ENCODE data around the gene SUCLG2.

- TF ChIP-seq POLR2AphosphoS5 (IDR thresholded peaks at IDR 0.05; ENCODE audit: insufficient read depth in 1 of 2, low read depth in 1 of 2) (no peak), CTCF (IDR thresholded peaks at IDR 0.05) (no peak), POLR2A (IDR thresholded peaks at IDR 0.05) (no peak)
Measured at GRCh38 chr3:67447393-67447792, 207.0 kb downstream of the SUCLG2 start.
